ENCODE measurements around the gene AHI1.
"Not testable (repeated sequence)": the region's sequence is repeated elsewhere in the genome, so short reads cannot be mapped to it uniquely, and the experiment has no call there.

- TF ChIP-seq CTCF, POLR2A (IDR thresholded peaks at IDR 0.05): not testable (repeated sequence)
Measured at GRCh38 chr6:135363622-135364021, 133.9 kb downstream of the AHI1 start.

Measured in ovary (tissue), 3 donors.